Measurements from ENCODE around the gene CRYBB3.

CRYBB3 gene

GRCh38 chr22:25219211-25219689 lies 19.6 kb downstream of the CRYBB3 start, which contains the start of gene CRYBB2:
Gene CRYBB2 (plus strand): TSS chr22:25219639. CDS start chr22:25221430, 1,791 bp downstream.
- no peak within 1 kb of the TSS for H3K4me2 ChIP-seq (ENCODE audit: low read depth, low read length, poor library complexity, severe bottlenecking)

GRCh38 chr22:25219948-25220442 lies 20.3 kb downstream of the CRYBB3 start:
- no peaks in the 10 kb centered on the region for H3K36me3 ChIP-seq (ENCODE audit: low read length)
- H3K27me3 ChIP-seq (ENCODE audit: low read length), result no peaks in the 10 kb centered on the region
- no peaks in the 10 kb centered on the region for H3K9me2 ChIP-seq (replicated peaks; ENCODE audit: insufficient read depth, low read length)
- no peak overlapping the region for H3K4me2 ChIP-seq (ENCODE audit: low read depth, low read length, poor library complexity, severe bottlenecking)
- H3K4me3 ChIP-seq (ENCODE audit: insufficient read depth, low read length, poor library complexity, severe bottlenecking), result no peak overlapping the region
- H3K79me2 ChIP-seq (ENCODE audit: insufficient read depth, low read length), result no peaks in the 10 kb centered on the region
- H3K9me3 ChIP-seq (ENCODE audit: insufficient read depth, low read length), result no peaks in the 10 kb centered on the region
- H2AFZ ChIP-seq (ENCODE audit: low read depth, low read length, severe bottlenecking), result no peak overlapping the region
- H4K20me1 ChIP-seq (ENCODE audit: low read depth, low read length), result no peaks in the 10 kb centered on the region
- TF ChIP-seq CTCF (IDR thresholded peaks at IDR 0.05; ENCODE audit: insufficient read depth, low read length, poor library complexity, severe bottlenecking) (no peak), EZH2phosphoT487 (conservative IDR thresholded peaks at IDR 0.05; ENCODE audit: low read length) (no peak)
- H3K27ac ChIP-seq (ENCODE audit: low read depth, low read length), result no peak overlapping the region
- no peak overlapping the region for H3K9ac ChIP-seq (ENCODE audit: low read length)
- no peaks in the 10 kb centered on the region for H3F3A ChIP-seq (ENCODE audit: insufficient read depth)

More at GRCh38 chr22:25219211-25219689, 19.6 kb downstream of the CRYBB3 start, which contains the start of gene CRYBB2:
- H3K9ac ChIP-seq (ENCODE audit: low read length), result no peak within 1 kb of the TSS
- TF ChIP-seq CTCF (IDR thresholded peaks at IDR 0.05; ENCODE audit: insufficient read depth, low read length, poor library complexity, severe bottlenecking) (no peak), EZH2phosphoT487 (conservative IDR thresholded peaks at IDR 0.05; ENCODE audit: low read length) (no peak)
- H4K20me1 ChIP-seq (ENCODE audit: low read depth, low read length), result no peaks in the 10 kb centered on the region
- no peaks in the 10 kb centered on the region for H3K9me3 ChIP-seq (ENCODE audit: insufficient read depth, low read length)
- no peak within 1 kb of the TSS for H2AFZ ChIP-seq (ENCODE audit: low read depth, low read length, severe bottlenecking)
- no peaks in the 10 kb centered on the region for H3K9me2 ChIP-seq (replicated peaks; ENCODE audit: insufficient read depth, low read length)
- H3K79me2 ChIP-seq (ENCODE audit: insufficient read depth, low read length), result no peaks in the 10 kb centered on the region
- H3K4me3 ChIP-seq (ENCODE audit: insufficient read depth, low read length, poor library complexity, severe bottlenecking), result no peak within 1 kb of the TSS
- no peaks in the 10 kb centered on the region for H3K36me3 ChIP-seq (ENCODE audit: low read length)
- H3K27me3 ChIP-seq (ENCODE audit: low read length), result no peaks in the 10 kb centered on the region
- H3F3A ChIP-seq (ENCODE audit: insufficient read depth), result no peaks in the 10 kb centered on the region
- H3K27ac ChIP-seq (ENCODE audit: low read depth, low read length), result no peak within 1 kb of the TSS

- no peak overlapping the region for H3K9ac ChIP-seq (ENCODE audit: low read length)
- H3F3A ChIP-seq (ENCODE audit: insufficient read depth), result no peaks in the 10 kb centered on the region
- H3K4me2 ChIP-seq (ENCODE audit: low read depth, low read length, poor library complexity, severe bottlenecking), result no peak overlapping the region
- H4K20me1 ChIP-seq (ENCODE audit: low read depth, low read length), result no peaks in the 10 kb centered on the region
- no peaks in the 10 kb centered on the region for H3K9me3 ChIP-seq (ENCODE audit: insufficient read depth, low read length)
- no peak overlapping the region for H3K27ac ChIP-seq (ENCODE audit: low read depth, low read length)
- H3K36me3 ChIP-seq (ENCODE audit: low read length), result no peaks in the 10 kb centered on the region
- no peaks in the 10 kb centered on the region for H3K27me3 ChIP-seq (ENCODE audit: low read length)
- no peak overlapping the region for H3K4me3 ChIP-seq (ENCODE audit: insufficient read depth, low read length, poor library complexity, severe bottlenecking)
- no peaks in the 10 kb centered on the region for H3K79me2 ChIP-seq (ENCODE audit: insufficient read depth, low read length)
- no peak for TF ChIP-seq CTCF (IDR thresholded peaks at IDR 0.05; ENCODE audit: insufficient read depth, low read length, poor library complexity, severe bottlenecking)
- TF ChIP-seq EZH2phosphoT487 (conservative IDR thresholded peaks at IDR 0.05; ENCODE audit: low read length), result no peak
- H3K9me2 ChIP-seq (replicated peaks; ENCODE audit: insufficient read depth, low read length), result no peaks in the 10 kb centered on the region
- H2AFZ ChIP-seq (ENCODE audit: low read depth, low read length, severe bottlenecking), result no peak overlapping the region
Measured at GRCh38 chr22:25221790-25222189, 22.1 kb downstream of the CRYBB3 start.

All from SU-DHL-6 (cell line).